ENCODE measurements around the gene LRRC8E. TPM values are rescaled to one million over a fixed set of nuclear protein-coding genes. Genes with fewer than 3 reads are reported as not detected.

LRRC8E gene
- total and polyA plus RNA-seq, 2 donors: 1.1 to 1.3 TPM

GRCh38 chr19:7932930-7933300 lies 44.6 kb downstream of the LRRC8E start:
- WGBS: 92% methylated on average over 10 of the region's 10 CpGs
- Histone ChIP-seq H3K36me3 (ENCODE audit: insufficient read depth) (peaks cover 21% of the 10 kb centered on the region), H3K4me3 (ENCODE audit: low read depth, low read length) (no peak overlapping the region), H3K27ac (ENCODE audit: low read depth) (no peak overlapping the region), H3K4me1 (ENCODE audit: insufficient read depth) (no peaks in the 10 kb centered on the region)
- no peak for DNase-seq (ENCODE audit: extremely low spot score)

- Histone ChIP-seq H3K27ac (ENCODE audit: low read depth) (no peak overlapping the region), H3K4me3 (ENCODE audit: low read depth, low read length) (no peak overlapping the region), H3K36me3 (ENCODE audit: insufficient read depth) (peaks cover 21% of the 10 kb centered on the region), H3K4me1 (ENCODE audit: insufficient read depth) (no peaks in the 10 kb centered on the region)
- WGBS: 84% methylated on average over 14 of the region's 14 CpGs
- DNase-seq (ENCODE audit: extremely low spot score): no peak
Measured at GRCh38 chr19:7933411-7933810, 45.1 kb downstream of the LRRC8E start.

GRCh38 chr19:7933828-7934725 lies 45.8 kb downstream of the LRRC8E start:
- 88% methylated on average over 55 of the region's 55 CpGs for WGBS
- H3K27ac ChIP-seq (ENCODE audit: low read depth): no peak overlapping the region
- H3K36me3 ChIP-seq (ENCODE audit: insufficient read depth): peaks cover 21% of the 10 kb centered on the region
- no peak for DNase-seq (ENCODE audit: extremely low spot score)
- H3K4me1 ChIP-seq (ENCODE audit: insufficient read depth): no peaks in the 10 kb centered on the region
- H3K4me3 ChIP-seq (ENCODE audit: low read depth, low read length): no peak overlapping the region

GRCh38 chr19:7934766-7935165 lies 46.5 kb downstream of the LRRC8E start:
- 92% methylated on average over 21 of the region's 21 CpGs for WGBS
- DNase-seq (ENCODE audit: extremely low spot score): no peak
- Histone ChIP-seq H3K4me3 (ENCODE audit: low read depth, low read length) (no peak overlapping the region), H3K4me1 (ENCODE audit: insufficient read depth) (no peaks in the 10 kb centered on the region), H3K27ac (ENCODE audit: low read depth) (no peak overlapping the region), H3K36me3 (ENCODE audit: insufficient read depth) (peaks cover 21% of the 10 kb centered on the region)

GRCh38 chr19:7940841-7941240 lies 52.5 kb downstream of the LRRC8E start:
- H3K4me1 ChIP-seq (ENCODE audit: insufficient read depth): peaks cover 3% of the 10 kb centered on the region
- H3K36me3 ChIP-seq (ENCODE audit: insufficient read depth): no peaks in the 10 kb centered on the region

DNA sequence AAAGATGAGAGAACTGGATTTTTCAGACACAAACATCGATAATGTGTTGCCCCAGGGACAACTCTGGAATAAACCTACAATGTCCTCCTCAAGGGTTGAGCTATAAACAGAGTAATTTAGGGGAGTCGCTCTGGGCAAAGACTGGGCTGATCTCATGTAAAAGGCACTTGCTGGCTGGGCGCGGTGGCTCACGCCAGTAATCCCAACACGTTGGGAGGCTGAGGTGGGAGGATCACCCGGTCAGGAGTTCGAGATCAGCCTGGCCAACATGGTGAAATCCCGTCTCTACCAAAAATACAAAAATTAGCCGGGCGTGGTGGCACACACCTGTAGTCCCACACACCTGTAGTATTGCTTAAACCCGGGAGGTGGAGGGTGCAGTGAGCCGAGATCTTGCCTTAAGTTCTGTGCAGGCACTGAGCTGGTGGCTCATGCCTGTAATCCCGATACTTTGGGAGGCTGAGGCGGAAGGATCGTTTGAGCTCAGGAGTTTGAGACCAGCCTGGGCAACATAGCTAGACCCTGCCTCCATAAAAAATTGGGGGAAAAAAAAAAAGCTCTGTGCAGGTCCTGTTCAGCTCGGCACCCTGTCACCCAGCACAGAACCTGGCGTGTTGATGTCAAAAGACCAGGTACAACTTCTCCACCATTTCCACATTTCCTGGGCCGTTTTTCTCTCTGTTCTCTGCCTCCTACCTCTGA lies 53.7 kb downstream of the LRRC8E start:
- H3K36me3 ChIP-seq (ENCODE audit: insufficient read depth): no peaks in the 10 kb centered on the region
- 91% methylated on average over 19 of the region's 19 CpGs for WGBS
- H3K4me3 ChIP-seq (ENCODE audit: low read depth, low read length): no peak overlapping the region
- H3K27ac ChIP-seq (ENCODE audit: low read depth): no peak overlapping the region
- H3K4me1 ChIP-seq (ENCODE audit: insufficient read depth): peaks cover 3% of the 10 kb centered on the region
- no peak for DNase-seq (ENCODE audit: extremely low spot score)

More at GRCh38 chr19:7940841-7941240, 52.5 kb downstream of the LRRC8E start:
- 93% methylated on average over 13 of the region's 13 CpGs for WGBS
- no peak for DNase-seq (ENCODE audit: extremely low spot score)
- no peak overlapping the region for H3K27ac ChIP-seq (ENCODE audit: low read depth)
- no peak overlapping the region for H3K4me3 ChIP-seq (ENCODE audit: low read depth, low read length)

GRCh38 chr19:7942981-7943443 lies 54.7 kb downstream of the LRRC8E start:
- Histone ChIP-seq H3K27ac (ENCODE audit: low read depth) (peak overlapping the region; percentile 94), H3K4me1 (ENCODE audit: insufficient read depth) (peaks cover 3% of the 10 kb centered on the region), H3K4me3 (ENCODE audit: low read depth, low read length) (peak overlapping the region; percentile 66), H3K36me3 (ENCODE audit: insufficient read depth) (no peaks in the 10 kb centered on the region)
- 4% methylated on average over 33 of the region's 33 CpGs for WGBS
- DNase-seq (ENCODE audit: extremely low spot score): no peak

GRCh38 chr19:7943444-7944176 lies 55.3 kb downstream of the LRRC8E start, which contains the start of gene TIMM44:
Gene TIMM44, minus strand, starts transcription at chr19:7943666. Its CDS starts 15 bp downstream, at chr19:7943651.
- Histone ChIP-seq H3K4me1 (ENCODE audit: insufficient read depth) (peaks cover 3% of the 10 kb centered on the region), H3K36me3 (ENCODE audit: insufficient read depth) (no peaks in the 10 kb centered on the region), H3K4me3 (ENCODE audit: low read depth, low read length) (peak within 1 kb of the TSS; percentile 66), H3K27ac (ENCODE audit: low read depth) (peak within 1 kb of the TSS; percentile 94)
- WGBS: under 1% methylated on average over 56 of the region's 56 CpGs
- peak; percentile 99 for DNase-seq (ENCODE audit: extremely low spot score)

GRCh38 chr19:7944177-7944761 lies 56.0 kb downstream of the LRRC8E start:
- Histone ChIP-seq H3K4me3 (ENCODE audit: low read depth, low read length) (peak overlapping the region; percentile 14), H3K36me3 (ENCODE audit: insufficient read depth) (no peaks in the 10 kb centered on the region), H3K4me1 (ENCODE audit: insufficient read depth) (peaks cover 3% of the 10 kb centered on the region), H3K27ac (ENCODE audit: low read depth) (peak overlapping the region; percentile 63)
- 28% methylated on average over 18 of the region's 18 CpGs for WGBS
- DNase-seq (ENCODE audit: extremely low spot score): peak; percentile 82

- no peak overlapping the region for H3K4me3 ChIP-seq (ENCODE audit: low read depth, low read length)
- DNase-seq (ENCODE audit: extremely low spot score): no peak
- 95% methylated on average over 4 of the region's 4 CpGs for WGBS
Measured at GRCh38 chr19:7947939-7948338, 59.6 kb downstream of the LRRC8E start.

More at GRCh38 chr19:7947939-7948338, 59.6 kb downstream of the LRRC8E start:
- Histone ChIP-seq H3K27ac (ENCODE audit: low read depth) (no peak overlapping the region), H3K4me1 (ENCODE audit: insufficient read depth) (no peaks in the 10 kb centered on the region), H3K36me3 (ENCODE audit: insufficient read depth) (no peaks in the 10 kb centered on the region)

All from urinary bladder (tissue), 4 donors.